Activated T-cell treated with anti-CD3 and anti-CD28 coated beads, Interleukin-2, amount 50 U/mL, for 72 hours (primary cell): ENCODE measurements around the gene CDH2. TPM values are rescaled to one million over a fixed set of nuclear protein-coding genes. Genes with fewer than 3 reads are reported as not detected.

ENCODE experiments used
- ATAC-seq, 2 donors: fragments of 150-1000 bp; cut with Tn5 transposase; replicated peaks in 1 of 2; 2 replicates each; pipeline ENCODE4 v1.10.0; 2021; ENCODE audit warnings: moderate library complexity in 2 of 2, mild to moderate bottlenecking in 1 of 2
- DNase-seq, 2 donors: peaks; one replicate each; pipeline ENCODE4 v3.0.0; 2021 to 2022; ENCODE audit warnings: mixed read lengths in 1 of 2
- H3K27ac Mint-ChIP-seq: one replicate; pipeline ENCODE4 v1.8.0; 2022; ENCODE audit warnings: mild to moderate bottlenecking, moderate library complexity, mixed read lengths
- H3K27me3 Mint-ChIP-seq: one replicate; pipeline ENCODE4 v1.8.0; 2022; ENCODE audit warnings: low read depth, mixed read lengths
- H3K36me3 Mint-ChIP-seq, 2 donors: one replicate each; pipeline ENCODE4 v1.8.0; 2022; ENCODE audit warnings: mixed read lengths in 2 of 2, mild to moderate bottlenecking in 1 of 2; ENCODE audit not compliant: insufficient read depth in 2 of 2
- H3K4me1 Mint-ChIP-seq: one replicate; pipeline ENCODE4 v1.8.0; 2022; ENCODE audit warnings: low read depth, mixed read lengths
- H3K4me3 Mint-ChIP-seq, 2 donors: one replicate each; pipeline ENCODE4 v1.8.0; 2022; ENCODE audit warnings: mild to moderate bottlenecking in 2 of 2, mixed read lengths in 2 of 2, moderate library complexity in 2 of 2
- H3K9me3 Mint-ChIP-seq, 2 donors: one replicate each; pipeline ENCODE4 v1.8.0; 2022; ENCODE audit warnings: mixed read lengths in 2 of 2
- total RNA-seq, 2 donors: library from RNA; stranded (reverse); gene quantifications; one replicate each; pipeline ENCODE4 v1.2.3, GENCODE V29; 2022

Gene CDH2
- total RNA-seq, 2 donors from 2014 or later: 0.07 TPM; not detected in 1

DNA sequence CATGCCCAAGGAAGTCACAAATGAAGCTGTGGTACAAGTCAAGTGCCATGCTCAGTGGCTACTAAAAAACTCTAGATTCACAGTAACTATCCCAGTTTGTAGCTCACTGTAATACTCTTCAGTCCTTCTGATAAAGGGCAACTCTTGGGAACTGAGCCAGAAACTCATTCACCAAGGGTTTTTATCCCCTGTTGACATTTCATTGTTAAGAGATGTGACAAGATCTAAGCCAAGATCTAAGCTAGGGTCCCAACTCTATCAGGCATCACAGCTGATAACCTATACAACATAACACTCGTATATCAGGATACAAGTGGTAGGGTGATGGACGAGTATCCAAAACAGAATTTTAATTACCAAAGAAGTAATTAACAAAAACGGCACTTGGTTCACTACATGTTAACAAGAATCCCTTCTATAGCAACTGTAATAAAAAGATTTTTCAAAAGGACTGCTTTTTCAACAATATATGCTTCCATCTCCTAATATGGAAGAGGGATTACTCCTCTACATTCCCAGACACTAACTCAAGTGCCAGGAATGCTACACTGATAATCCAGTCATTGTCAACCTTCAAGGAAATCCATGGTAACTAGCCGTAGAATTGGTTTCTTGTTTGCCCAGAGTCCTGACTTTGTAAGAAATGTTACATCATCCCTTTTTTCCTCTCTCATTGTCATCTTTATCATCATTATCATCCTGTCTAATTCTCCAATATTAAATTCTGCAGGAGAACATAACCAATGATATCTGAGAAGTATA lies 111.7 kb downstream of the CDH2 start:
- Mint-ChIP-seq H3K4me3 (no peak overlapping the region), H3K27ac (no peak overlapping the region), H3K9me3 (peaks cover 1 to 7% of the 10 kb centered on the region in 2 donors), H3K36me3 (peaks cover 1 to 2% of the 10 kb centered on the region in 2 donors), H3K4me1 (no peaks in the 10 kb centered on the region), H3K27me3 (no peaks in the 10 kb centered on the region)
- ATAC-seq: no peak
- DNase-seq: no peak

DNA sequence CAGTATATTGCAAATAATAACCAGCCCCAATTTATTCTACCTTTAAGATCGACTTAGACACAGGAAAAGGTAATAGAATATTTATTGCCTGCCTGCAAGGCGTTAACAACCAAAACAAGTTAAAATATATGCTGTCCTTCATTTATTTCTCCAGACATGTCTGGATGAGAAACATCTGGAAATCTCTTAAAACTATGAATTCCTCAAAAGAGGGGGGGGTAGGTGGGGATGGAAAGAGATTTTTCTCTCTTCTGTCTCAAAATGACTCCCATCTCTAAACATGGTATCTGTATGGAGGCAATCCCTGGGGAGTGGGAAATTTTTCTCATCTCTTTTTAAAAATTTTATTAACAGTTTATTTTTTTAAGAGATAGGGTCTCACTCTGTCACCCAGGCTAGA lies 113.0 kb downstream of the CDH2 start:
- peaks cover 1 to 6% of the 10 kb centered on the region in 2 donors for H3K9me3 Mint-ChIP-seq
- no peak overlapping the region for H3K27ac Mint-ChIP-seq
- DNase-seq: no peak
- no peak for ATAC-seq
- H3K27me3 Mint-ChIP-seq: no peaks in the 10 kb centered on the region
- peaks cover 1 to 2% of the 10 kb centered on the region in 2 donors for H3K36me3 Mint-ChIP-seq
- no peaks in the 10 kb centered on the region for H3K4me1 Mint-ChIP-seq
- H3K4me3 Mint-ChIP-seq: no peak overlapping the region

DNA sequence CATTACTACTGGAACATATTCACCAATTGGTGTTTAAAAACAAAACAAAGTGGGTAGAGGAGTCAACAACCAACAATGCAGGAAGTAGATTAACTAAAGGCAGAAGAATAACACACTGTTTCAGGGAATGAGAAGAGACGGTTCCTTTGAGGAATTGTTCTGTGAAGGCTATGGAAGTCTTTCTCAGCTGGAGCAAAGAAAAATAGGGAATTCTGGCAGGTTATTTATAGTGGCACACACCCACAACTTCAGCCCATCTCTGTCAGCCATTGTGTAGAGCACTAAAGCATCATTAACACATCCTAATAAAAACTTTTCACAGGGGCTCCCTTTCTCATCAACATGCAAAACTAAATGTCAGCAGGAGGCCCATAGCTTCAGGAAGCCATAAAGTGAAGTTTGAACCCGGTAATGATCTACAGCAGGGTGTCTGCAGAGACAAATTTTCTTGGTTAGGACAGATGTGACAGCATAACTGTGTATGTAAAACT lies 113.6 kb downstream of the CDH2 start:
- ATAC-seq (no peak), DNase-seq (no peak)
- peaks cover 1 to 6% of the 10 kb centered on the region in 2 donors for H3K9me3 Mint-ChIP-seq
- no peak overlapping the region for H3K27ac Mint-ChIP-seq
- H3K4me1 Mint-ChIP-seq: no peaks in the 10 kb centered on the region
- no peak overlapping the region for H3K4me3 Mint-ChIP-seq
- peaks cover 1 to 2% of the 10 kb centered on the region in 2 donors for H3K36me3 Mint-ChIP-seq
- H3K27me3 Mint-ChIP-seq: no peaks in the 10 kb centered on the region

DNA sequence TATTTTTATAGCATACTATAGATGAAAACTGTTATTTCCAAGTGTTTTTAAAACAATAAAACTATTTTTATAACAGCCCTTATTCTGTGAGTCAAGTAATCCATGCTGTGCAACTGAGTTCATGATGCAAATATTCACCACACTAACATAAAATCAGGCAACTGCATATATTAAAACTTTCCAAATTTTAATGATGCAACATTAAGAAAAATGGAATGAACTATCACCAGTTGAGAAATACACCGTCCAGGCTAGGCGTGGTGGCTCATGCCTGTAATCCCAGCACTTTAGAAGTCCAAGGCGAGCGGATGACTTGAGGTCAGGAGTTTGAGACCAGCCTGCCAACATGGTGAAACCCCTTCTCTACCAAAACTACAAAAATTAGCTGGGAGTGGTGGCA lies 114.5 kb downstream of the CDH2 start:
- Mint-ChIP-seq H3K4me1 (no peaks in the 10 kb centered on the region), H3K27me3 (no peaks in the 10 kb centered on the region), H3K4me3 (no peak overlapping the region), H3K27ac (no peak overlapping the region), H3K36me3 (peaks cover 1 to 2% of the 10 kb centered on the region in 2 donors), H3K9me3 (peaks cover 1 to 4% of the 10 kb centered on the region in 2 donors)
- no peak for DNase-seq
- no peak for ATAC-seq

GRCh38 chr18:28059861-28060260 lies 117.1 kb downstream of the CDH2 start:
- DNase-seq (no peak), ATAC-seq (no peak)
- H3K27ac Mint-ChIP-seq: no peak overlapping the region
- no peak overlapping the region for H3K4me3 Mint-ChIP-seq
- no peaks in the 10 kb centered on the region for H3K4me1 Mint-ChIP-seq
- H3K9me3 Mint-ChIP-seq: peaks cover 1 to 3% of the 10 kb centered on the region in 2 donors
- H3K36me3 Mint-ChIP-seq: peaks cover 1 to 2% of the 10 kb centered on the region in 2 donors
- no peaks in the 10 kb centered on the region for H3K27me3 Mint-ChIP-seq

GRCh38 chr18:28050545-28050944 lies 126.4 kb downstream of the CDH2 start:
- H3K4me1 Mint-ChIP-seq: no peaks in the 10 kb centered on the region
- H3K27me3 Mint-ChIP-seq: no peaks in the 10 kb centered on the region
- H3K36me3 Mint-ChIP-seq: no peaks in the 10 kb centered on the region
- ATAC-seq (no peak), DNase-seq (no peak)
- H3K9me3 Mint-ChIP-seq: peaks cover 0 to 2% of the 10 kb centered on the region in 2 donors
- H3K27ac Mint-ChIP-seq: no peak overlapping the region
- H3K4me3 Mint-ChIP-seq: no peak overlapping the region

DNA sequence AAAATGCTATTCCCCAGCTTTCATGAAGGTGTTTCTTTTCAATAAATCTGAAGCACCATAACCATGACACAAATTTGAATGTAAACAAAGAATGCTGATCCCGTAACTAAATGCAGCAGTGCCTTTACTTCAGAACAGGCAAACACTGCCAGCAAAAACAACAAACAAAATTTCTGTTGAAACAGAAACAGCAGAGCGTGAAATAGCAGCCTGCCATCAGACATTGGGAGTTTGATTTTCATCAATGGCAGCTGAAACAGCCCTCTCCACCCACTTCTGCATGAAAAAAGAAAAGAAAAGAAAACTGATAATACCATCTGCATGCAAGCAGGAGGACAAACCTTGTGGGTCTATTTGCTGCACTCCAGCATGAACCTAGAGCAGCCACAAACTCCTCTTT lies 128.3 kb downstream of the CDH2 start:
- ATAC-seq (no peak), DNase-seq (no peak)
- H3K27me3 Mint-ChIP-seq: no peaks in the 10 kb centered on the region
- no peaks in the 10 kb centered on the region for H3K4me1 Mint-ChIP-seq
- no peaks in the 10 kb centered on the region for H3K36me3 Mint-ChIP-seq
- H3K9me3 Mint-ChIP-seq: peaks cover 1 to 5% of the 10 kb centered on the region in 2 donors
- no peak overlapping the region for H3K4me3 Mint-ChIP-seq
- no peak overlapping the region for H3K27ac Mint-ChIP-seq

GRCh38 chr18:28045880-28046279 lies 131.1 kb downstream of the CDH2 start:
- H3K36me3 Mint-ChIP-seq: no peaks in the 10 kb centered on the region
- no peak for DNase-seq
- no peak overlapping the region for H3K4me3 Mint-ChIP-seq
- no peak overlapping the region for H3K27ac Mint-ChIP-seq
- no peaks in the 10 kb centered on the region for H3K27me3 Mint-ChIP-seq
- H3K4me1 Mint-ChIP-seq: no peaks in the 10 kb centered on the region
- no peak for ATAC-seq
- peaks cover 1 to 5% of the 10 kb centered on the region in 2 donors for H3K9me3 Mint-ChIP-seq

- no peak for ATAC-seq
- Mint-ChIP-seq H3K27ac (no peak overlapping the region), H3K9me3 (peaks cover 1 to 5% of the 10 kb centered on the region in 2 donors), H3K36me3 (no peaks in the 10 kb centered on the region), H3K4me1 (no peaks in the 10 kb centered on the region), H3K27me3 (no peaks in the 10 kb centered on the region), H3K4me3 (no peak overlapping the region)
- no peak for DNase-seq
These were observed 131.6 kb downstream of the CDH2 start for GRCh38 chr18:28045176-28045810.

DNA sequence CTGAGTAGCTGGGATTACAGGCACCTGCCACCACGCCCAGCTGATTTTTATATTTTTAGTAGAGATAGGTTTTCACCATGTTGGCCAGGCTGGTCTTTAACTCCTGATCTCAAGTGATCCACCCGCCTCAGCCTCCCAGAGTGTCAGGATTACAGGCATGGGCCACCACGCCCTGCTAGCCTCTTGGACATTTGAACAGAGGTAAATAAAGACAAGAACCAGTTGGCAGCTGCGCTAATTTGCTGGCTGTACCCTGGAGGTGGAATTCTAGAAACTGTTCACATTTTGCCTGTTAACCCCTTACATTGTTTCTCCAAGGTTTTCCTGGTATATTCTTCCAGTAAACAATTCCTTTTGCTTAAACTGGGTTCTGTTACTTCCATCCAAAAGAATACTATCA lies 132.9 kb downstream of the CDH2 start:
- H3K27ac Mint-ChIP-seq: no peak overlapping the region
- no peak overlapping the region for H3K4me3 Mint-ChIP-seq
- no peaks in the 10 kb centered on the region for H3K4me1 Mint-ChIP-seq
- no peaks in the 10 kb centered on the region for H3K36me3 Mint-ChIP-seq
- ATAC-seq: no peak
- H3K27me3 Mint-ChIP-seq: no peaks in the 10 kb centered on the region
- peaks cover 1 to 3% of the 10 kb centered on the region in 2 donors for H3K9me3 Mint-ChIP-seq
- DNase-seq: no peak

GRCh38 chr18:28043631-28044030 lies 133.3 kb downstream of the CDH2 start:
- Mint-ChIP-seq H3K9me3 (peaks cover 1 to 4% of the 10 kb centered on the region in 2 donors), H3K36me3 (no peaks in the 10 kb centered on the region), H3K27ac (no peak overlapping the region), H3K4me3 (no peak overlapping the region), H3K27me3 (no peaks in the 10 kb centered on the region), H3K4me1 (no peaks in the 10 kb centered on the region)
- ATAC-seq (no peak), DNase-seq (no peak)

DNA sequence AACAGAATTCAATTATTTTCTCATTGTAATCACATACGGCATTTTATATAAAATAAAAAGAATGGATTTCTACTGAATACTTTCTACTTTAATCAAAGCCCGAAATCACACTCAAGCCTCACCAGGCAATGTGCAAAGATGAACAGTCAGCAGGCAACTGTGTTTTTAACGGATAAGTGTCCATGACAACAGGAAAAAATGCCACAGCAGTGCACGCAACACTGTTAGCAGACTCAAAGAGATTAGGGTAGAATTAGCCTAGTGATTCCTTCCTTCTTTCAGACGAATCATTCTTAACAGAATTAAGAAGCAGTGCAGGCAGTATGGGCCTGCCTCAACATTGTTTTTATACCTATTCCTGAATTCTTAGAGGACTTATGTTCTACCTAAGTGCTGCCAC lies 135.6 kb downstream of the CDH2 start:
- no peaks in the 10 kb centered on the region for H3K36me3 Mint-ChIP-seq
- H3K4me1 Mint-ChIP-seq: no peaks in the 10 kb centered on the region
- peaks cover 1 to 8% of the 10 kb centered on the region in 2 donors for H3K9me3 Mint-ChIP-seq
- H3K27ac Mint-ChIP-seq: no peak overlapping the region
- no peak for ATAC-seq
- no peaks in the 10 kb centered on the region for H3K27me3 Mint-ChIP-seq
- H3K4me3 Mint-ChIP-seq: no peak overlapping the region
- DNase-seq: no peak

DNA sequence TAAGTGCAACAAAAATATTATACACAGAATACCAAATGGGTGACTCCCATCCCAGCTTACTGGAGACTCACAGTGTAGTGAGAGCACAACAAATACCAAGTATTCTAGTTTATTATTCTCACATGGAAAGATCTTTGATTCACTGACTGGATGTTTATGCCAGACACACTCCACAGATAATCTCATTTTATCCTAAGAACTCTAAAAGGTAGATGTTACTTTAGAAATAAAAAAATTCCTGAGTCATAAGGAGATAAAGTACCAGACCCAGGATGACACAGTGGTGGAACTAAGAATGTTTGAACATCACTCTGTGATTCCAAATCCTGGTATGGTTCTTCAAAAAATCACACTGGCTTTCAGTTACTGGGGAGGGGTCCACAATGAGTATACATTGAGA lies 136.2 kb downstream of the CDH2 start:
- H3K27me3 Mint-ChIP-seq: no peaks in the 10 kb centered on the region
- no peak overlapping the region for H3K27ac Mint-ChIP-seq
- DNase-seq (no peak), ATAC-seq (no peak)
- no peak overlapping the region for H3K4me3 Mint-ChIP-seq
- peaks cover 1 to 9% of the 10 kb centered on the region in 2 donors for H3K9me3 Mint-ChIP-seq
- H3K4me1 Mint-ChIP-seq: no peaks in the 10 kb centered on the region
- H3K36me3 Mint-ChIP-seq: no peaks in the 10 kb centered on the region
